GM12878 (cell line): Measurements from ENCODE around the gene RP2. TPM values are rescaled to one million over a fixed set of nuclear protein-coding genes. Genes with fewer than 3 reads are reported as not detected.

ENCODE experiments used
- ATAC-seq: fragments of 200-7000 bp; cut with Tn5 transposase; 3 replicates; pipeline ENCODE4 v1.9.1; 2020; ENCODE audit warnings: mild to moderate bottlenecking, moderate library complexity
- BruUV-seq: library from RNA; stranded (reverse); fragments of 400-500 nt; replicated peaks from 2 replicates; lab custom pipeline; 2021; lab: Mats Ljungman, UMichigan
- CTCF ChIA-PET: fragments of 300-600 bp; sonication (Branson Sonifier 250); formaldehyde crosslinking; extraction: SDS; loops from one replicate; lab custom pipeline; 2021; ENCODE audit warnings: inconsistent platforms; lab: Yijun Ruan, JAX
- POLR2A ChIA-PET: fragments of 350-600 bp; formaldehyde crosslinking; extraction: SDS; loops from one replicate; lab custom pipeline; 2021; ENCODE audit warnings: inconsistent platforms; lab: Charles Lee
- RAD21 ChIA-PET: fragments of 300-600 bp; sonication (Branson Sonifier 250); formaldehyde crosslinking; loops from one replicate; lab custom pipeline; 2023; ENCODE audit warnings: antibody characterized with exemption; ENCODE audit not compliant: unreplicated experiment; lab: Charles Lee
- SMC1A ChIA-PET: fragments of 300-600 bp; sonication (Branson Sonifier 250); formaldehyde crosslinking; loops from one replicate; lab custom pipeline; 2023; ENCODE audit not compliant: unreplicated experiment, uncharacterized antibody; lab: Charles Lee
- DNase-seq: peaks from one replicate; pipeline ENCODE4 v3.0.0-alpha.2; 2011; ENCODE audit warnings: low read depth, low spot score
- FAIRE-seq: peaks from 3 replicates; lab custom pipeline; 2011; peaks lifted over from hg19 to GRCh38; lab: Jason Lieb, UNC
- H2AFZ ChIP-seq: 2 replicates; pipeline ENCODE4 v1.6.0; 2011; ENCODE audit warnings: low read depth, low read length, control low read depth; ENCODE audit not compliant: control insufficient read depth
- H3K27ac ChIP-seq: 2 replicates; pipeline ENCODE4 v1.5.1; 2011; ENCODE audit warnings: control low read depth; ENCODE audit not compliant: control insufficient read depth, insufficient read depth
- H3K27me3 ChIP-seq, 2 experiments: replicated peaks in 1 of 2; 2 replicates each; pipeline versions ENCODE4 v1.6.0 to v1.6.1; 2011; ENCODE audit warnings: low read length in 1 of 2; ENCODE audit not compliant: control insufficient read depth in 2 of 2, insufficient read depth in 2 of 2
- H3K36me3 ChIP-seq, 2 experiments: 2 replicates each; pipeline ENCODE4 v1.5.1; 2011; ENCODE audit warnings: low read length in 1 of 2; ENCODE audit not compliant: control insufficient read depth in 2 of 2, insufficient read depth in 2 of 2
- H3K4me1 ChIP-seq: 2 replicates; pipeline ENCODE4 v1.6.1; 2011; ENCODE audit warnings: mild to moderate bottlenecking, low read length, moderate library complexity, mixed read lengths; ENCODE audit not compliant: control insufficient read depth, insufficient read depth
- H3K4me2 ChIP-seq: 2 replicates; pipeline ENCODE4 v1.6.0; 2011; ENCODE audit warnings: control low read depth; ENCODE audit not compliant: control insufficient read depth, insufficient read depth
- H3K4me3 ChIP-seq: fragments of 200-600 bp; sonication (generic); 2 replicates; pipeline ENCODE4 v1.5.1; 2016
- H3K79me2 ChIP-seq: 2 replicates; pipeline ENCODE4 v1.6.0; 2011; ENCODE audit warnings: low read length; ENCODE audit not compliant: control insufficient read depth, insufficient read depth
- H3K9ac ChIP-seq: 2 replicates; pipeline ENCODE4 v1.8.0; 2011; ENCODE audit warnings: low read length, control low read depth, mixed read lengths; ENCODE audit not compliant: control insufficient read depth, insufficient read depth
- H3K9me3 ChIP-seq: replicated peaks from 3 replicates; pipeline ENCODE4 v1.5.1; 2011; ENCODE audit warnings: mild to moderate bottlenecking, low read length; ENCODE audit not compliant: control insufficient read depth, insufficient read depth
- H4K20me1 ChIP-seq: 2 replicates; pipeline ENCODE4 v1.6.0; 2011; ENCODE audit not compliant: control insufficient read depth, insufficient read depth
- BMI1 ChIP-seq: fragments of 450-650 bp; IDR thresholded peaks from 2 replicates; pipeline ENCODE4 v1.6.1; 2016; ENCODE audit warnings: mild to moderate bottlenecking, moderate library complexity, borderline replicate concordance
- MEF2B ChIP-seq: fragments of 450-650 bp; IDR thresholded peaks from 2 replicates; pipeline ENCODE4 v1.6.1; 2018; ENCODE audit warnings: mild to moderate bottlenecking, moderate library complexity; ENCODE audit not compliant: partially characterized antibody, poor library complexity, severe bottlenecking
- POLR2AphosphoS5 ChIP-seq: IDR thresholded peaks from 2 replicates; pipeline ENCODE4 v1.6.1; 2011; ENCODE audit warnings: mild to moderate bottlenecking, low read length, inconsistent platforms
- RAD51 ChIP-seq: fragments of 450-650 bp; IDR thresholded peaks from 2 replicates; pipeline ENCODE4 v1.6.1; 2016; ENCODE audit warnings: moderate library complexity, mild to moderate bottlenecking, inconsistent platforms
- TBL1XR1 ChIP-seq: IDR thresholded peaks from 2 replicates; pipeline ENCODE4 v1.6.1; 2012; ENCODE audit warnings: low read depth, low read length, improper control_type of control experiment
- WRNIP1 ChIP-seq: IDR thresholded peaks from 2 replicates; pipeline ENCODE4 v1.6.1; 2011; ENCODE audit warnings: low read depth, low read length, improper control_type of control experiment, borderline replicate concordance
- WGBS: methylation state at CpG from one replicate; pipeline ENCODE4 v1.1.6; 2016; ENCODE audit warnings: low lambda C conversion rate; ENCODE audit not compliant: insufficient replicate concordance, insufficient coverage; ENCODE audit errors: missing lambda C conversion rate; 5-methylcytosine and 5-hydroxymethylcytosine counted together
- in situ Hi-C: fragments of 300-500 bp; cut with MboI; formaldehyde crosslinking; loops from 9 replicates; pipeline ENCODE4 v1.14.3; 2018; ENCODE audit warnings: mixed read lengths
- intact Hi-C: fragments of 100-400 bp; cut with micrococcal nuclease; formaldehyde crosslinking; loops from one replicate; pipeline ENCODE4 v1.14.2; 2022; ENCODE audit not compliant: unreplicated experiment
- polyA plus RNA-seq, 11 experiments: library from polyadenylated mRNA; depleted of rRNA in 4 of 11; unstranded in 6 of 11; stranded (reverse) in 5 of 11; fragments of >200 nt; fragmentation: Nextera tagmentation in 4 of 11; fragmentation: Illumina TruSeq in 1 of 11; extraction: Ambion mirVana in 4 of 11; extraction: Trizol in 1 of 11; gene quantifications; 1 replicate in 1 of 11; 2 replicates in 10 of 11; pipeline versions ENCODE4 v1.2.1 to v1.2.3, GENCODE V29; 2011 to 2016; ENCODE audit warnings: inconsistent platforms in 2 of 11, missing spikeins in 2 of 11, low read depth in 1 of 11
- total RNA-seq, 4 experiments: library from RNA; depleted of rRNA in 3 of 4; stranded (reverse); fragments of >200 nt in 3 of 4; fragmentation: Illumina TruSeq in 1 of 4; extraction: Trizol in 1 of 4; gene quantifications; 2 replicates each; pipeline versions ENCODE4 v1.2.1 to v1.2.3, GENCODE V29; 2013 to 2021
- TF ChIP-seq, protein P1 (sequence below): IDR thresholded peaks from 2 replicates; pipeline ENCODE4 v1.6.1; 2012; ENCODE audit warnings: improper control_type of control experiment, low read depth, low read length; ENCODE audit not compliant: insufficient replicate concordance
- TF ChIP-seq, protein P2 (sequence below): fragments of 450-650 bp; IDR thresholded peaks from 2 replicates; pipeline ENCODE4 v1.6.1; 2017; ENCODE audit warnings: antibody characterized with exemption, mild to moderate bottlenecking, moderate library complexity

RP2 gene
- total and polyA plus RNA-seq, 10 of the 15 experiments (the other 5 are each of a cell fraction or from before 2014, with no cell fraction given) = 3.5 to 11.0 (median 5.7) TPM

DNA sequence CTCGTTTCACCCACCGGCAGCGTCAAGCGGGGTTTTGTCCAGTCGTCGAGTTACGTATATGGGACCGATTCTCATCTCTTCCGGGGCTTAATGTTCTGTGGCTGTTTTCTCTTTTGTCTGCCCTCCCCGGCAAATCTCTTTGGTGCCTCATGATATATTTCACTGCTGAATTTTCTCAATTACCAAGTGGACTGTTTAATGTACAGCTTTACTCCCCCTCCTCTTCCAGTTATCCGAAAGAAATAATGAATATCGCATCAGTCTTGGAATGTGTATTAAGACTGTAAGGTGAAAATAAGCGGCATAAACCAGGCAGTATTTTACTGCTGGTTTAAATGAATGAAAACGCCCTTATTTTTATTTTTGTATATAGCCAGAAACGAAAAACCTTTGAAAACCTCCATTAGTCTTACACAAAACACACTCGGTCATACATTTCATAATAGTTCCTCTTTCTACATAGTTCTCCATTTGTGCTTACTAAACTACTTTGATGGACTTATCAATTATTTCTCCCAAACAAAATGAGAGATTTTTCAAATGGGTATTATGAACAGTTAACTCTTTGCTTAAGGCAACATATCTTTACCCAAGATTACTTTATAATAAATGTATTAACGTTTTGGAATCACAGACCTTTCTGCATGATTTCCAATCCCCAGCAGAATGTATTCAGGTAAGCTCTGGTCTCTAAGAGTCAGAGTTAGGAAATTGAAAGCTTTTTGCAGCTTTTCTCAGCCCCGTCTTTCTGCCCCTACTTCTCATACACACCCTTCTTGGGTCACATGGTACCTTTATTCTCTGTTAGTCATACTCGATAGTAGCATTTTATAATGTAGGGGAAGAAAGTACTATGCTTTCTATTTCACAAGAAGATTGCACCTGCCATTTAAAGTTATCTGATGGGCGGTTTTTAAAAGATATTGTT, 979 bp downstream of the RP2 start:
- Histone ChIP-seq H2AFZ (peak overlapping the region; percentile 70), H3K9me3 (no peaks in the 10 kb centered on the region; the same call in 2 of the 3 replicates), H3K9ac (peak overlapping the region; percentile 55), H4K20me1 (no peaks in the 10 kb centered on the region), H3K27me3 (no peaks in the 10 kb centered on the region), H3K4me1 (no peaks in the 10 kb centered on the region), H3K27ac (peak overlapping the region; percentile 70), H3K36me3 (no peaks in the 10 kb centered on the region), H3K4me3 (peak overlapping the region; percentile 74), H3K4me2 (peak overlapping the region; percentile 14; the same call in 1 of the 2 replicates), H3K79me2 (peaks cover 4% of the 10 kb centered on the region)
- TF ChIP-seq MEF2B (no peak), RAD51 (peak; percentile 71), TBL1XR1 (no peak), BMI1 (no peak), POLR2AphosphoS5 (no peak), WRNIP1 (no peak)
- TF ChIP-seq, protein P1, sequence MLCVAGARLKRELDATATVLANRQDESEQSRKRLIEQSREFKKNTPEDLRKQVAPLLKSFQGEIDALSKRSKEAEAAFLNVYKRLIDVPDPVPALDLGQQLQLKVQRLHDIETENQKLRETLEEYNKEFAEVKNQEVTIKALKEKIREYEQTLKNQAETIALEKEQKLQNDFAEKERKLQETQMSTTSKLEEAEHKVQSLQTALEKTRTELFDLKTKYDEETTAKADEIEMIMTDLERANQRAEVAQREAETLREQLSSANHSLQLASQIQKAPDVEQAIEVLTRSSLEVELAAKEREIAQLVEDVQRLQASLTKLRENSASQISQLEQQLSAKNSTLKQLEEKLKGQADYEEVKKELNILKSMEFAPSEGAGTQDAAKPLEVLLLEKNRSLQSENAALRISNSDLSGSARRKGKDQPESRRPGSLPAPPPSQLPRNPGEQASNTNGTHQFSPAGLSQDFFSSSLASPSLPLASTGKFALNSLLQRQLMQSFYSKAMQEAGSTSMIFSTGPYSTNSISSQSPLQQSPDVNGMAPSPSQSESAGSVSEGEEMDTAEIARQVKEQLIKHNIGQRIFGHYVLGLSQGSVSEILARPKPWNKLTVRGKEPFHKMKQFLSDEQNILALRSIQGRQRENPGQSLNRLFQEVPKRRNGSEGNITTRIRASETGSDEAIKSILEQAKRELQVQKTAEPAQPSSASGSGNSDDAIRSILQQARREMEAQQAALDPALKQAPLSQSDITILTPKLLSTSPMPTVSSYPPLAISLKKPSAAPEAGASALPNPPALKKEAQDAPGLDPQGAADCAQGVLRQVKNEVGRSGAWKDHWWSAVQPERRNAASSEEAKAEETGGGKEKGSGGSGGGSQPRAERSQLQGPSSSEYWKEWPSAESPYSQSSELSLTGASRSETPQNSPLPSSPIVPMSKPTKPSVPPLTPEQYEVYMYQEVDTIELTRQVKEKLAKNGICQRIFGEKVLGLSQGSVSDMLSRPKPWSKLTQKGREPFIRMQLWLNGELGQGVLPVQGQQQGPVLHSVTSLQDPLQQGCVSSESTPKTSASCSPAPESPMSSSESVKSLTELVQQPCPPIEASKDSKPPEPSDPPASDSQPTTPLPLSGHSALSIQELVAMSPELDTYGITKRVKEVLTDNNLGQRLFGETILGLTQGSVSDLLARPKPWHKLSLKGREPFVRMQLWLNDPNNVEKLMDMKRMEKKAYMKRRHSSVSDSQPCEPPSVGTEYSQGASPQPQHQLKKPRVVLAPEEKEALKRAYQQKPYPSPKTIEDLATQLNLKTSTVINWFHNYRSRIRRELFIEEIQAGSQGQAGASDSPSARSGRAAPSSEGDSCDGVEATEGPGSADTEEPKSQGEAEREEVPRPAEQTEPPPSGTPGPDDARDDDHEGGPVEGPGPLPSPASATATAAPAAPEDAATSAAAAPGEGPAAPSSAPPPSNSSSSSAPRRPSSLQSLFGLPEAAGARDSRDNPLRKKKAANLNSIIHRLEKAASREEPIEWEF = no peak
- TF ChIP-seq, protein P2, sequence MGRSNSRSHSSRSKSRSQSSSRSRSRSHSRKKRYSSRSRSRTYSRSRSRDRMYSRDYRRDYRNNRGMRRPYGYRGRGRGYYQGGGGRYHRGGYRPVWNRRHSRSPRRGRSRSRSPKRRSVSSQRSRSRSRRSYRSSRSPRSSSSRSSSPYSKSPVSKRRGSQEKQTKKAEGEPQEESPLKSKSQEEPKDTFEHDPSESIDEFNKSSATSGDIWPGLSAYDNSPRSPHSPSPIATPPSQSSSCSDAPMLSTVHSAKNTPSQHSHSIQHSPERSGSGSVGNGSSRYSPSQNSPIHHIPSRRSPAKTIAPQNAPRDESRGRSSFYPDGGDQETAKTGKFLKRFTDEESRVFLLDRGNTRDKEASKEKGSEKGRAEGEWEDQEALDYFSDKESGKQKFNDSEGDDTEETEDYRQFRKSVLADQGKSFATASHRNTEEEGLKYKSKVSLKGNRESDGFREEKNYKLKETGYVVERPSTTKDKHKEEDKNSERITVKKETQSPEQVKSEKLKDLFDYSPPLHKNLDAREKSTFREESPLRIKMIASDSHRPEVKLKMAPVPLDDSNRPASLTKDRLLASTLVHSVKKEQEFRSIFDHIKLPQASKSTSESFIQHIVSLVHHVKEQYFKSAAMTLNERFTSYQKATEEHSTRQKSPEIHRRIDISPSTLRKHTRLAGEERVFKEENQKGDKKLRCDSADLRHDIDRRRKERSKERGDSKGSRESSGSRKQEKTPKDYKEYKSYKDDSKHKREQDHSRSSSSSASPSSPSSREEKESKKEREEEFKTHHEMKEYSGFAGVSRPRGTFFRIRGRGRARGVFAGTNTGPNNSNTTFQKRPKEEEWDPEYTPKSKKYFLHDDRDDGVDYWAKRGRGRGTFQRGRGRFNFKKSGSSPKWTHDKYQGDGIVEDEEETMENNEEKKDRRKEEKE = no peak
- no peak for DNase-seq
- intact Hi-C loops = no loop called here
- ChIA-PET CTCF (interaction anchor here (0.6 to 2.0 kb wide), 4 partner anchors 41 to 429 kb away, joined by 3 to 8 read pairs (median 4); no protein-coding TSS in a partner anchor), RAD21 (interaction anchor here (1.1 kb wide), 1 partner anchor 307 kb away, joined by 3 read pairs; the partner anchor contains the start of gene RBM10), POLR2A (interaction anchor here (1.4 to 3.2 kb wide), 2 partner anchors 12 to 307 kb away, joined by 7 to 9 read pairs; partner anchors contain the start of gene RBM10), SMC1A (interaction anchor here (0.6 to 1.3 kb wide), 6 partner anchors 34 to 288 kb away, joined by 3 to 5 read pairs (median 3); no protein-coding TSS in a partner anchor)
- no TSS peak for BruUV-seq
- 31% methylated on average over 20 of the region's 20 CpGs for WGBS
- FAIRE-seq = peak; percentile 49
- in situ Hi-C loops = no loop called here
- peak; percentile 32 for ATAC-seq
